Panc1 (cell line): ENCODE results near the gene HS1BP3.

Source experiments
- POLR2AphosphoS5 ChIP-seq: IDR thresholded peaks from 2 replicates; pipeline ENCODE4 v1.6.1; 2012; ENCODE audit warnings: mild to moderate bottlenecking, low read depth, low read length, moderate library complexity
- SIN3A ChIP-seq: IDR thresholded peaks from 2 replicates; pipeline ENCODE4 v1.6.1; 2012; ENCODE audit warnings: low read depth, mild to moderate bottlenecking, low read length, moderate library complexity, borderline replicate concordance; ENCODE audit not compliant: insufficient read depth
- TF ChIP-seq, protein P1 (sequence below): fragments of 450-650 bp; IDR thresholded peaks from 2 replicates; pipeline ENCODE4 v1.5.1; 2017; ENCODE audit warnings: mild to moderate bottlenecking
- TF ChIP-seq, protein P2 (sequence below), 2 experiments: IDR thresholded peaks; 2 replicates each; pipeline ENCODE4 v1.6.1; 2011 to 2012; ENCODE audit warnings: low read depth in 2 of 2, control low read depth in 1 of 2, low read length in 1 of 2, mild to moderate bottlenecking in 1 of 2, moderate library complexity in 1 of 2; ENCODE audit not compliant: insufficient read depth in 1 of 2

DNA sequence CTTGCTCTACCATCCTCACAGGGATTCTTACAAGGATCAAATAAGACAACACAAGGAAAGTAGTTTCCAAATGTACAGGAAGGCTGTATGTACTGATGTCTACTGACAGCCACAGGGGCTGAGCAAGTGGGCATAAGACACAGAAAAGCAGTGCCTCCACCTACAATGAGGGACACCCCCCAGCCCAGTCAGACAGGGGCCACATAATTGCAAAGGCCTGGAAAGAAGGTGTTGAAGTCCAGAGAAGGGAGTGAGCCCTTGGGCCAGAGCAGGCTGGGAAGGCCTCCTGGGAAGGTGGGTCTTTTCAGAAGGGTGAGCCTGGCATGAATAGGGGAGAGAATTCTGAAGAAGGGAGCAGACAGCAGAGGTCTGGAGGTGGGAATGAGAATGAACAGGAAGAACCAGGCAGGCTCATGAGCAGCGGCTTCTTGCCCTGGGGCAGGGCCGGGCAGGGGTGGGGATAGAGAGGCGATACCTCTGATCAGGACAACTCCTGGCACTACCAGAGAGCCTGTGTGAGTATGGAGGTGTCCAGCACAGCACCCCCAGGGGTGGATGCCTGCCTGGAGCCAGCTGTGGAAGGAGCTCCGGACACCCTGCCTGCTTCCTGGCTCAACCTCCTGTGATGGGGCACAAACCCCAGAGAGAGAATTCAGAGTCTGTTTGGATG is 30.1 kb downstream of the HS1BP3 start:
- TF ChIP-seq, protein P1, sequence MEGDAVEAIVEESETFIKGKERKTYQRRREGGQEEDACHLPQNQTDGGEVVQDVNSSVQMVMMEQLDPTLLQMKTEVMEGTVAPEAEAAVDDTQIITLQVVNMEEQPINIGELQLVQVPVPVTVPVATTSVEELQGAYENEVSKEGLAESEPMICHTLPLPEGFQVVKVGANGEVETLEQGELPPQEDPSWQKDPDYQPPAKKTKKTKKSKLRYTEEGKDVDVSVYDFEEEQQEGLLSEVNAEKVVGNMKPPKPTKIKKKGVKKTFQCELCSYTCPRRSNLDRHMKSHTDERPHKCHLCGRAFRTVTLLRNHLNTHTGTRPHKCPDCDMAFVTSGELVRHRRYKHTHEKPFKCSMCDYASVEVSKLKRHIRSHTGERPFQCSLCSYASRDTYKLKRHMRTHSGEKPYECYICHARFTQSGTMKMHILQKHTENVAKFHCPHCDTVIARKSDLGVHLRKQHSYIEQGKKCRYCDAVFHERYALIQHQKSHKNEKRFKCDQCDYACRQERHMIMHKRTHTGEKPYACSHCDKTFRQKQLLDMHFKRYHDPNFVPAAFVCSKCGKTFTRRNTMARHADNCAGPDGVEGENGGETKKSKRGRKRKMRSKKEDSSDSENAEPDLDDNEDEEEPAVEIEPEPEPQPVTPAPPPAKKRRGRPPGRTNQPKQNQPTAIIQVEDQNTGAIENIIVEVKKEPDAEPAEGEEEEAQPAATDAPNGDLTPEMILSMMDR = no peak
- TF ChIP-seq SIN3A (no peak), POLR2AphosphoS5 (no peak)
- TF ChIP-seq, protein P2, sequence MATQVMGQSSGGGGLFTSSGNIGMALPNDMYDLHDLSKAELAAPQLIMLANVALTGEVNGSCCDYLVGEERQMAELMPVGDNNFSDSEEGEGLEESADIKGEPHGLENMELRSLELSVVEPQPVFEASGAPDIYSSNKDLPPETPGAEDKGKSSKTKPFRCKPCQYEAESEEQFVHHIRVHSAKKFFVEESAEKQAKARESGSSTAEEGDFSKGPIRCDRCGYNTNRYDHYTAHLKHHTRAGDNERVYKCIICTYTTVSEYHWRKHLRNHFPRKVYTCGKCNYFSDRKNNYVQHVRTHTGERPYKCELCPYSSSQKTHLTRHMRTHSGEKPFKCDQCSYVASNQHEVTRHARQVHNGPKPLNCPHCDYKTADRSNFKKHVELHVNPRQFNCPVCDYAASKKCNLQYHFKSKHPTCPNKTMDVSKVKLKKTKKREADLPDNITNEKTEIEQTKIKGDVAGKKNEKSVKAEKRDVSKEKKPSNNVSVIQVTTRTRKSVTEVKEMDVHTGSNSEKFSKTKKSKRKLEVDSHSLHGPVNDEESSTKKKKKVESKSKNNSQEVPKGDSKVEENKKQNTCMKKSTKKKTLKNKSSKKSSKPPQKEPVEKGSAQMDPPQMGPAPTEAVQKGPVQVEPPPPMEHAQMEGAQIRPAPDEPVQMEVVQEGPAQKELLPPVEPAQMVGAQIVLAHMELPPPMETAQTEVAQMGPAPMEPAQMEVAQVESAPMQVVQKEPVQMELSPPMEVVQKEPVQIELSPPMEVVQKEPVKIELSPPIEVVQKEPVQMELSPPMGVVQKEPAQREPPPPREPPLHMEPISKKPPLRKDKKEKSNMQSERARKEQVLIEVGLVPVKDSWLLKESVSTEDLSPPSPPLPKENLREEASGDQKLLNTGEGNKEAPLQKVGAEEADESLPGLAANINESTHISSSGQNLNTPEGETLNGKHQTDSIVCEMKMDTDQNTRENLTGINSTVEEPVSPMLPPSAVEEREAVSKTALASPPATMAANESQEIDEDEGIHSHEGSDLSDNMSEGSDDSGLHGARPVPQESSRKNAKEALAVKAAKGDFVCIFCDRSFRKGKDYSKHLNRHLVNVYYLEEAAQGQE (IDR thresholded peaks at IDR 0.05; ENCODE audit: insufficient read depth in 1 of 2, low read depth in 2 of 2, low read length in 1 of 2) = no peak
